22Rv1 (cell line): ENCODE results near the gene DIPK1B.

Experiments used
- H3K27ac ChIP-seq: fragments of 450-650 bp; 2 replicates; pipeline ENCODE4 v1.5.1; 2017
- CTCF ChIP-seq: fragments of 450-650 bp; IDR thresholded peaks from 2 replicates; pipeline ENCODE4 v1.5.1; 2017; ENCODE audit warnings: mild to moderate bottlenecking
- ZFX ChIP-seq: fragments of 450-650 bp; IDR thresholded peaks from 2 replicates; pipeline ENCODE4 v1.6.1; 2017; ENCODE audit warnings: antibody characterized with exemption, borderline replicate concordance

Gene DIPK1B

GRCh38 chr9:136741883-136742571 is 29.7 kb downstream of the DIPK1B start:
- no peak overlapping the region for H3K27ac ChIP-seq
- no peak for TF ChIP-seq CTCF

- H3K27ac ChIP-seq: no peak within 1 kb of the TSS
- TF ChIP-seq ZFX (no peak), CTCF (peak; percentile 66)
Measured at GRCh38 chr9:136742591-136743391, 30.4 kb downstream of the DIPK1B start, which contains the start of gene LCN10. LCN10 (minus strand) TSS chr9:136742940; CDS start chr9:136742903, 37 bp downstream.

GRCh38 chr9:136743639-136744211 is 31.4 kb downstream of the DIPK1B start:
- H3K27ac ChIP-seq: no peak overlapping the region
- TF ChIP-seq ZFX (no peak), CTCF (no peak)

GRCh38 chr9:136744773-136745172 is 32.4 kb downstream of the DIPK1B start:
- TF ChIP-seq ZFX: no peak
- TF ChIP-seq CTCF: no peak
- H3K27ac ChIP-seq: no peak overlapping the region

- H3K27ac ChIP-seq: no peak overlapping the region
- TF ChIP-seq ZFX (no peak), CTCF (no peak)
Measured at GRCh38 chr9:136745389-136746154, 33.2 kb downstream of the DIPK1B start.

GRCh38 chr9:136746155-136746490 is 33.8 kb downstream of the DIPK1B start:
- TF ChIP-seq CTCF: no peak
- no peak for TF ChIP-seq ZFX
- H3K27ac ChIP-seq: no peak overlapping the region
